Measurements from ENCODE around the gene SLC30A2.

Gene SLC30A2

GRCh38 chr1:26016258-26016952 lies 29.5 kb downstream of the SLC30A2 start:
- no peak for TF ChIP-seq CTCF (IDR thresholded peaks at IDR 0.05; ENCODE audit: low read depth, low read length)
- no peak for DNase-seq (ENCODE audit: extremely low read depth, low read depth)

GRCh38 chr1:26015358-26015757 lies 30.6 kb downstream of the SLC30A2 start:
- no peak for DNase-seq (ENCODE audit: extremely low read depth, low read depth)
- no peak for TF ChIP-seq CTCF (IDR thresholded peaks at IDR 0.05; ENCODE audit: low read depth, low read length)

- DNase-seq (ENCODE audit: extremely low read depth, low read depth): no peak
- no peak for TF ChIP-seq CTCF (IDR thresholded peaks at IDR 0.05; ENCODE audit: low read depth, low read length)
Measured at GRCh38 chr1:26014179-26014578, 31.7 kb downstream of the SLC30A2 start.

GRCh38 chr1:26012864-26013263 lies 33.1 kb downstream of the SLC30A2 start:
- no peak for TF ChIP-seq CTCF (IDR thresholded peaks at IDR 0.05; ENCODE audit: low read depth, low read length)
- no peak for DNase-seq (ENCODE audit: extremely low read depth, low read depth)

GRCh38 chr1:26010825-26011224 lies 35.1 kb downstream of the SLC30A2 start:
- no peak for DNase-seq (ENCODE audit: extremely low read depth, low read depth)
- TF ChIP-seq CTCF (IDR thresholded peaks at IDR 0.05; ENCODE audit: low read depth, low read length): no peak

- TF ChIP-seq CTCF (IDR thresholded peaks at IDR 0.05; ENCODE audit: low read depth, low read length): no peak
- DNase-seq (ENCODE audit: extremely low read depth, low read depth): no peak
Measured at GRCh38 chr1:26009796-26010447, 36.0 kb downstream of the SLC30A2 start.

- TF ChIP-seq CTCF (IDR thresholded peaks at IDR 0.05; ENCODE audit: low read depth, low read length): no peak
Measured at GRCh38 chr1:26006710-26007109, 39.2 kb downstream of the SLC30A2 start.

More at GRCh38 chr1:26006710-26007109, 39.2 kb downstream of the SLC30A2 start:
- no peak for DNase-seq (ENCODE audit: extremely low read depth, low read depth)
